ENCODE data around the gene SET.

SET gene

GRCh38 chr9:128684065-128684324 is 5.0 kb upstream of the SET start:
- Histone ChIP-seq H3K27ac (ENCODE audit: low read depth, low read length) (peak overlapping the region; percentile 91), H3K4me2 (ENCODE audit: low read length) (peak overlapping the region; percentile 96), H3K36me3 (ENCODE audit: control insufficient read depth, insufficient read depth, low read length) (no peaks in the 10 kb centered on the region), H3K23ac (ENCODE audit: low read length) (peak overlapping the region; percentile 50), H3K18ac (ENCODE audit: low read length) (peak overlapping the region; percentile 77), H3K4me1 (ENCODE audit: control insufficient read depth, low read depth, low read length) (peaks cover 7% of the 10 kb centered on the region), H2AK5ac (ENCODE audit: low read length) (peak overlapping the region; percentile 94), H4K5ac (ENCODE audit: low read length) (no peak overlapping the region), H3K9ac (ENCODE audit: low read length) (peak overlapping the region; percentile 96), H2BK15ac (replicated peaks; ENCODE audit: low read depth) (no peak overlapping the region), H3K56ac (ENCODE audit: low read length) (peak overlapping the region; percentile 94), H4K8ac (ENCODE audit: low read depth, low read length) (no peak overlapping the region), H3K79me1 (ENCODE audit: low read length) (peaks cover 10% of the 10 kb centered on the region), H2BK5ac (ENCODE audit: low read length) (peak overlapping the region; percentile 98), H3K27me3 (ENCODE audit: insufficient read depth, low read length, poor library complexity) (no peaks in the 10 kb centered on the region), H2BK120ac (ENCODE audit: low read depth, low read length) (no peak overlapping the region), H3K4me3 (ENCODE audit: low read length) (peak overlapping the region; percentile 89), H3K79me2 (ENCODE audit: control insufficient read depth, insufficient read depth, low read length) (peaks cover 42% of the 10 kb centered on the region), H3K4ac (ENCODE audit: low read depth, low read length) (peak overlapping the region; percentile 76)
- WGBS (ENCODE audit: extremely low coverage, insufficient coverage, low lambda C conversion rate): no CpG with 5 or more reads among the region's 3 CpGs
- no peak for DNase-seq

GRCh38 chr9:128684325-128685199 is 4.5 kb upstream of the SET start:
- Histone ChIP-seq H3K4me3 (ENCODE audit: low read length) (peak overlapping the region; percentile 89), H3K9ac (ENCODE audit: low read length) (peak overlapping the region; percentile 96), H3K4me2 (ENCODE audit: low read length) (peak overlapping the region; percentile 100), H2AK5ac (ENCODE audit: low read length) (peak overlapping the region; percentile 94), H2BK15ac (replicated peaks; ENCODE audit: low read depth) (no peak overlapping the region), H2BK120ac (ENCODE audit: low read depth, low read length) (no peak overlapping the region), H3K18ac (ENCODE audit: low read length) (peak overlapping the region; percentile 77), H2BK5ac (ENCODE audit: low read length) (peak overlapping the region; percentile 98), H4K5ac (ENCODE audit: low read length) (no peak overlapping the region), H3K23ac (ENCODE audit: low read length) (peak overlapping the region; percentile 85), H3K27me3 (ENCODE audit: insufficient read depth, low read length, poor library complexity) (no peaks in the 10 kb centered on the region), H3K79me2 (ENCODE audit: control insufficient read depth, insufficient read depth, low read length) (peaks cover 42% of the 10 kb centered on the region), H3K4ac (ENCODE audit: low read depth, low read length) (peak overlapping the region; percentile 76), H3K4me1 (ENCODE audit: control insufficient read depth, low read depth, low read length) (peaks cover 7% of the 10 kb centered on the region), H3K56ac (ENCODE audit: low read length) (peak overlapping the region; percentile 94), H4K8ac (ENCODE audit: low read depth, low read length) (no peak overlapping the region), H3K27ac (ENCODE audit: low read depth, low read length) (peak overlapping the region; percentile 91), H3K36me3 (ENCODE audit: control insufficient read depth, insufficient read depth, low read length) (no peaks in the 10 kb centered on the region), H3K79me1 (ENCODE audit: low read length) (peaks cover 10% of the 10 kb centered on the region)
- WGBS (ENCODE audit: extremely low coverage, insufficient coverage, low lambda C conversion rate): no CpG with 5 or more reads among the region's 15 CpGs
- DNase-seq: peak; percentile 96

GRCh38 chr9:128685636-128686489 is 3.2 kb upstream of the SET start:
- H3K9ac ChIP-seq (ENCODE audit: low read length): peak overlapping the region; percentile 96
- H3K27ac ChIP-seq (ENCODE audit: low read depth, low read length): no peak overlapping the region
- no peak overlapping the region for H2BK120ac ChIP-seq (ENCODE audit: low read depth, low read length)
- H3K79me1 ChIP-seq (ENCODE audit: low read length): peaks cover 10% of the 10 kb centered on the region
- peak overlapping the region; percentile 94 for H3K56ac ChIP-seq (ENCODE audit: low read length)
- no peak overlapping the region for H4K5ac ChIP-seq (ENCODE audit: low read length)
- peaks cover 52% of the 10 kb centered on the region for H3K79me2 ChIP-seq (ENCODE audit: control insufficient read depth, insufficient read depth, low read length)
- no peak overlapping the region for H2BK5ac ChIP-seq (ENCODE audit: low read length)
- no peak overlapping the region for H4K8ac ChIP-seq (ENCODE audit: low read depth, low read length)
- peak overlapping the region; percentile 100 for H3K4me2 ChIP-seq (ENCODE audit: low read length)
- H2AK5ac ChIP-seq (ENCODE audit: low read length): peak overlapping the region; percentile 43
- peak overlapping the region; percentile 48 for H3K23ac ChIP-seq (ENCODE audit: low read length)
- no peaks in the 10 kb centered on the region for H3K27me3 ChIP-seq (ENCODE audit: insufficient read depth, low read length, poor library complexity)
- no peak overlapping the region for H3K18ac ChIP-seq (ENCODE audit: low read length)
- no CpG with 5 or more reads among the region's 17 CpGs for WGBS (ENCODE audit: extremely low coverage, insufficient coverage, low lambda C conversion rate)
- H3K36me3 ChIP-seq (ENCODE audit: control insufficient read depth, insufficient read depth, low read length): no peaks in the 10 kb centered on the region
- peaks cover 7% of the 10 kb centered on the region for H3K4me1 ChIP-seq (ENCODE audit: control insufficient read depth, low read depth, low read length)
- no peak overlapping the region for H3K4ac ChIP-seq (ENCODE audit: low read depth, low read length)
- no peak overlapping the region for H3K4me3 ChIP-seq (ENCODE audit: low read length)
- no peak for DNase-seq
- no peak overlapping the region for H2BK15ac ChIP-seq (replicated peaks; ENCODE audit: low read depth)

DNA sequence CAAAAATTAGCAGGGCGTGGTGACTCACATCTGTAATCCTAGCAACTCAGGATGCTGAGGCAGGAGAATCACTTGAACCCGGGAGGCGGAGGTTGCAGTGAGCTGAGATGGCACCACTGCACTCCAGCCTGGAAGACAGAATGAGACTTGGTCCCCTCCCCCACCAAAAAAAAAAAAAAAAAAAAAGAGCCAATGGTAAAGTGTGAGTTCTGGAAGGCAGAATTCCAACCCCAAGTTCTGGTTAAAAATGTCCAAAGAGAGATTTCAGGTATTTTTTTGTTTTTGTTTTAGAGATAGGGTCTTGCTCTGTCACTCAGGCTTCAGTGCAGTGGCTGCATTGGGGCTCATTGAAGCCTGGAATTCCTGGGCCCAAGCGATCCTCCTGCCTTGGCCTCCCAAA is 1.6 kb upstream of the SET start:
- Histone ChIP-seq H2BK15ac (replicated peaks; ENCODE audit: low read depth) (no peak overlapping the region), H3K27me3 (ENCODE audit: insufficient read depth, low read length, poor library complexity) (no peaks in the 10 kb centered on the region), H2BK5ac (ENCODE audit: low read length) (no peak overlapping the region), H3K4me2 (ENCODE audit: low read length) (no peak overlapping the region), H3K23ac (ENCODE audit: low read length) (no peak overlapping the region), H3K36me3 (ENCODE audit: control insufficient read depth, insufficient read depth, low read length) (peaks cover 3% of the 10 kb centered on the region), H3K9ac (ENCODE audit: low read length) (no peak overlapping the region), H3K4ac (ENCODE audit: low read depth, low read length) (no peak overlapping the region), H3K79me1 (ENCODE audit: low read length) (peaks cover 13% of the 10 kb centered on the region), H3K4me3 (ENCODE audit: low read length) (no peak overlapping the region), H3K18ac (ENCODE audit: low read length) (no peak overlapping the region), H4K8ac (ENCODE audit: low read depth, low read length) (no peak overlapping the region), H4K5ac (ENCODE audit: low read length) (no peak overlapping the region), H3K79me2 (ENCODE audit: control insufficient read depth, insufficient read depth, low read length) (peaks cover 62% of the 10 kb centered on the region), H3K56ac (ENCODE audit: low read length) (peak overlapping the region; percentile 98), H3K27ac (ENCODE audit: low read depth, low read length) (no peak overlapping the region), H3K4me1 (ENCODE audit: control insufficient read depth, low read depth, low read length) (peaks cover 7% of the 10 kb centered on the region), H2AK5ac (ENCODE audit: low read length) (no peak overlapping the region), H2BK120ac (ENCODE audit: low read depth, low read length) (no peak overlapping the region)
- DNase-seq: no peak
- no CpG with 5 or more reads among the region's 4 CpGs for WGBS (ENCODE audit: extremely low coverage, insufficient coverage, low lambda C conversion rate)

DNA sequence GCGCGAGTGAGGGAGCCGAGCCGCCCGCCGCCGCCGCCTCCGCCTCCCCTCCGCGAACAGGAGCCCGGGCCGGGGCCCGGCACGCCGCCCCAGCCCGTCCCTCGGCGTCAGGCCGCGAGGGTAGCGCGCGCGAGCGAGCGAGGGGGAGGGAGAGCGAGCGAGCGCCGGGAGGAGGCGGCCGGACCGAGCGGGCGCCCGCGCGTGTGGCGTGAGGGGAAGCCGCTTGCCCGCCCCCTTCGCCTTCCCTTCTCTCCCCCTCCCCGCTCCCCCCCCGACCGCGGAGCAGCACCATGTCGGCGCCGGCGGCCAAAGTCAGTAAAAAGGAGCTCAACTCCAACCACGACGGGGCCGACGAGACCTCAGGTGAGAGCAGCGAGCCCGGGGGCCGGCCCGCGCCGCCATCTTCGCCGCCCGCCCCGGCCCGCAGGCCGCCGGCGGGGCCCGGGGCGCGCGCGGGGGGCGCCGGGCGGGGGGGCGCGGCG is 312 bp downstream of the SET start:
- no peak overlapping the region for H3K23ac ChIP-seq (ENCODE audit: low read length)
- no peak overlapping the region for H4K5ac ChIP-seq (ENCODE audit: low read length)
- peak overlapping the region; percentile 100 for H3K4ac ChIP-seq (ENCODE audit: low read depth, low read length)
- no peak overlapping the region for H2AK5ac ChIP-seq (ENCODE audit: low read length)
- peaks cover 14% of the 10 kb centered on the region for H3K79me1 ChIP-seq (ENCODE audit: low read length)
- H3K36me3 ChIP-seq (ENCODE audit: control insufficient read depth, insufficient read depth, low read length): peaks cover 5% of the 10 kb centered on the region
- peak overlapping the region; percentile 99 for H3K27ac ChIP-seq (ENCODE audit: low read depth, low read length)
- H3K27me3 ChIP-seq (ENCODE audit: insufficient read depth, low read length, poor library complexity): no peaks in the 10 kb centered on the region
- H3K4me1 ChIP-seq (ENCODE audit: control insufficient read depth, low read depth, low read length): peaks cover 7% of the 10 kb centered on the region
- H3K9ac ChIP-seq (ENCODE audit: low read length): peak overlapping the region; percentile 92
- H2BK5ac ChIP-seq (ENCODE audit: low read length): no peak overlapping the region
- peak overlapping the region; percentile 90 for H4K8ac ChIP-seq (ENCODE audit: low read depth, low read length)
- H2BK15ac ChIP-seq (replicated peaks; ENCODE audit: low read depth): no peak overlapping the region
- peak overlapping the region; percentile 80 for H3K4me3 ChIP-seq (ENCODE audit: low read length)
- H3K56ac ChIP-seq (ENCODE audit: low read length): peak overlapping the region; percentile 95
- H3K4me2 ChIP-seq (ENCODE audit: low read length): no peak overlapping the region
- H3K18ac ChIP-seq (ENCODE audit: low read length): peak overlapping the region; percentile 100
- peak overlapping the region; percentile 95 for H2BK120ac ChIP-seq (ENCODE audit: low read depth, low read length)
- WGBS (ENCODE audit: extremely low coverage, insufficient coverage, low lambda C conversion rate): no CpG with 5 or more reads among the region's 80 CpGs
- peaks cover 58% of the 10 kb centered on the region for H3K79me2 ChIP-seq (ENCODE audit: control insufficient read depth, insufficient read depth, low read length)
- DNase-seq: no peak

Measured in mesendoderm (in vitro differentiated cells).